GM18526 (cell line): ENCODE data around the gene RNASEH1.

Experiments used
- POLR2A ChIP-seq: IDR thresholded peaks from 3 replicates; pipeline ENCODE4 v1.6.1; 2011; ENCODE audit not compliant: insufficient read length; ENCODE audit errors: extremely low read depth

RNASEH1 gene

DNA sequence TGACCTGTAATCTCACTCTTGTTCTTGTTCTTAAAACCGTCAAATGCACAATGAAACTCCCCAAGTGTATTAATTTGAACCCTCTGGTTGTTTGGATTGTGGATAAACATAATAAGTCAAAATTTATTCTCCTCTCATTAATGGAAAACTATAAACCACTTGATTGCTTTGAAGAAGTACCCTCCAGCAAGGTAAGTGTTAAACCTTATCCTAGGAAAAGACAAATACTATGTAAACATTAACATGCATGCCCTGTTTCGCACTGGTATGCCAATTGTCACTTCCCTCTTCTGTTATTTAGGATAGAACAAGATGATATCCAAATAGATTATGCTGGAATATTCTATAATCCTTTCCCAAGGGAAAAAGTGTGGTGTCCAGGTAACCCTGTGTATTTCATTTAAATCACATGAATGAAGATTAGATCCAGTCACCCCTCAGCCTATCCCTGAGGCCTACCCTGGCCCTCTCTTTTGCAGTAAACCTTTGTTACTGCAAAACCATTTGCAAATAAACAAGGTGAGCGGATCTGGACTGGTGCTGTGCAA, 40.1 kb downstream of the RNASEH1 start:
- TF ChIP-seq POLR2A: no peak

DNA sequence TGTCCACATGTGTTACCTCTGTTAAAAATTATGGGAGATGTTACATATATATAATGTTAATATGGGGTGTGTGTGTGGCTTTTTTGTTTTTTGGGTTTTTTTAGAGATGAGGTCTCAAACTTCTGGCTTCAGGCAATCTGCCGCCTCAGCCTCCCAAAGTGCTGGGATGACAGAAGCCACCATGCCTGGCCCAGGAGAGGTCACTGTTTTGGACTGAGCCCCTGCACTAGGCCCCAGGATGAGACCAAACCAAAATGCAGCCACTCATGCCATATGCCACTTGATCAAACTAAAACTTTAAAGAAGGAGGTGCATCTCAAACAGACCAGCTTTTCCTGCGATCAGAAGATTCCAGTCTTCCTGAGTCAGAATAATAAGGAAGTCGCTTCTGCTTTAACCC, 41.3 kb downstream of the RNASEH1 start:
- TF ChIP-seq POLR2A: no peak

DNA sequence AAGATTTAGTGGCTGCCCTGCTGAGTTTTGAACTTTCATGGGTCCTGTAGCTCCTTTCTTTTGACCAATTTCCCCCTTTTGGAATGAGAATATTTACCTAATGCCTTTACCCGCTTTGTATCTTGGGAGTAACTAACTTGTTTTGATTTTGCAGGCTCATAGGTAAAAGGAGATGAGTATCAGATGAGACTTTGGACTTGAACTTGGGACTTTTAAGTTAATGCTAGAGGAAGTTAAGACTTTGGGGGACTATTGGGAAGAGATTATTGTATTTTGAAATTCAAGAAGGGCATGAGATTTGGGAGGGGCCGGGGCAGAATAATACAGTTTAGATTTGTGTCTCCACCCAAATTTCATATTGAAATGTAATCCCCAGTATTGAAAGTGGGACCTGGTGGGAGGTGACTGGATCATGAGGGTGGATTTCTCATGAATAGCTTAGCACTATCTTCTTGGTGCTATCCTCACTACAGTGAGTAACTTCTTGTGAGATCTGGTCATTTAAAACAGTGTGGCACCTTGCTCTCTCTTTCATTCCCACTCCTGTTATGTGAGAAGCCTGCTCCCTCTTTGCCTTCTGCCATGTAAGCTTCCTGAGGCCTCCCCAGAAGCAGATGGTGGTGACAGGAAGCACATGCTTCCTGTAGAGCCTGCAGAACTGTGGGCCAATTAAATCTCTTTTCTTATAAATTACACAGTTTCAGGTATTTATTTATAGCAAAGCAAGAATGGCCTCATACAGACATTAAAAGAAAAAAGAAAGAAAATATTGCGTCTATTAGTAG, 44.9 kb downstream of the RNASEH1 start:
- no peak for TF ChIP-seq POLR2A

DNA sequence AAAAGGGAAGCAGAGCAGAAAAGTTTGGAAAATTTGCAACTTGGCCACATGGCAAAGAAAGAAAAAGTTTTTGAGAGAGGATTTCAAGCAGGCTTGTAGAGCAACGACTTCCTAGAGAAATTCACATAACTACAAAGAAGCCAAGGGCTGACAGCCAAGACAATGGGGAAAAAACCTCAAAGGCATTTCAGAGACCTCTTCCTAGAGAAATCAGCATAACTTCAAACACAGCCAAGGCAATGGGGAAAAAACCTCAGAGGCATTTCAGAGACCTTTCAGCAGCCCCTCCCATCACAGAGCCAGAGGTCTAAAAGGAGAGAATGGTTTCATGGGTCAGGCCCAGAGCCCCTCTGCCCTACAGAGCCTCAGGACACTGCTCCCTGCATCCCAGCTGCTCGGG, 46.0 kb downstream of the RNASEH1 start:
- TF ChIP-seq POLR2A: no peak

DNA sequence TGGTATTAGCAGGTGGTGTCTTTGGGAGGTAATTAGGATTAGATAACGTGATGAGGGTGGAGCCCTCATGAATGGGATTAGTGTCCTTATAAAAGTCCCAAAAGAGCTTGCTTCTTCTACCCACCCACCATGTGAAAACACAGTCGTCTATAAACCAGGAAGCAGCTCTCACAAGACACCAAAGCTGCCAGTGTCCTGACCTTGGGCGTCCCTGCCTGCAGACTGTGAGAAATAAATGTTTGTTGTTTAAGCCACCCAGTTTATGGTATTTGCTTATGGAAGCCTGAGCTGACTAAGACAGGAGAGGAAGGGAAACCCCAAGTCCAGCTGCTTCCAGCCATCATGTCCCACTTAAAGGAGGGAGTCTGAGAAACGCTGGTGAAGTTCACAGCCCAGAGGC, 52.4 kb downstream of the RNASEH1 start:
- no peak for TF ChIP-seq POLR2A

DNA sequence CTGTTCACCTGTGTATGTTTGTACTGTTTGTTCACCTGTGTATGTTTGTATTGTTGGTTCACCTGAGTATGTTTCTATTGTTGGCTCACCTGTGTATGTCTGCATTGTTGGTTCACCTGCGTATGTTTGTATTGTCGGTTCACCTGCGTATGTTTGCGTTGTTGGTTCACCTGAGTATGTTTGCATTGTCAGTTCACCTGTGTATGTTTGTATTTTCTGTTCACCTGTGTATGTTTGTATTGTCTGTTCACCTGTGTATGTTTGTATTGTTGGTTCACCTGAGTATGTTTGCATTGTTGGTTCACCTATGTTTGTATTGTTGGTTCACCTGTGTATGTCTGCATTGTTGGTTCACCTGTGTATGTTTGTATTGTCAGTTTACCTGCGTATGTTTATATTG, 53.4 kb downstream of the RNASEH1 start:
- TF ChIP-seq POLR2A: no peak

DNA sequence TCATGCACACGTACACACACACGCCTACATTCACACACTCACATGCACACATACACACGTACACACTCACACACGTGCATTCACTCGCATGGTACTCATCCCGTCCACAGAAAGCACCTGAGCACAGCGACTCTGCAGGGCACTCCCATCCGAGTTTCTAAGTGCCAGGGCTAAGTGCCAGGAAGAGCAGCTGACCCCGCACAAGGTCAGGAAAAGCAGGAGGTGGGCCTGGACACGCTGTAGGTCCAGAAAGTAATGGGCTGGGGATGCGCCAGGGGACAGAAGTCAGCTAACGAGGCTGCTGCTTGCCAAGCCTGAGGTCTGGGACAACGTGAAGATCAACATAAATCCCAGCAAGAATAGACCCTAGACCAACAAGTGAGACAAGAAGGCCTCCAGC, 54.6 kb downstream of the RNASEH1 start:
- no peak for TF ChIP-seq POLR2A

DNA sequence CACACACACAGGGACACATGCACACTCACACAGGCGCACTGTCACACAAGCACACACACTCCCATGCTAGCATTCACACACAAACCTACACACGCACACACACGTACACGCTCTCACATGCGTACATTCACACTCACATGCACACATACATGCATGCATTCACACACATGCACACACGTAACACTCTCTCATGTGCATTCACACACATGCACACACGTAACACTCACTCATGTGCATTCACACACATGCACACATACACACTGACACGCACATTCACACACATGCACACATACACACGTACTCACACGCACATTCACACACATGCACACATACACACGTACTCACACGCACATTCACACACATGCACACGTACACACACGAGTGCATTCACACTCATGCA, 55.1 kb downstream of the RNASEH1 start:
- TF ChIP-seq POLR2A: no peak

DNA sequence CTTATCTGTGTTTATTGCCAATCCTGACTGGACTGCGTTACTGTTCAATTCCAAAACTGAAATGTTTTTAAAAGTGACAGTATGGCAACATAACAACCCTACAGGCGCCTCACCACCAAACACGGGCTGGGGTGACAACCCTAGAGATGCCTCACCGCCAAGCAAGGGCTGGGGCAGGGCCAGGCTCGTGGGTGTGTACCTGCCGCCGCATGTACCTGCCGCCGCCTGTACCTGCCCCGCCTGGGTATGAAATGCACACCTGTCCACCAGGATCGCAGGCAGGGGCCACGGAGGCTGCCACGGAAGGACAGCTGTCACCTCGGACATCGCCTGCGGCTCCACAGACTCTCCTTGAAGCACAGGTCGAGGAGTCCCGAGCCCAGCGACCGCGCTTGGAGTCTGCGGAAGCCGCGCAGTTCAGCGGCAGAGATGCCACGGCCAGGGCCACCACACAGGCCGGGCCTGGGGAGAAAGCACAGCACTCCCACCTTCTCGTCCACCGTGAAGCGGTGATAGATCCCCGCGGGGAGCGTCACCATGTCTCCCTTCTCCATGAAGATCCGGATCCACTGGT, 57.7 kb downstream of the RNASEH1 start:
- TF ChIP-seq POLR2A: no peak

DNA sequence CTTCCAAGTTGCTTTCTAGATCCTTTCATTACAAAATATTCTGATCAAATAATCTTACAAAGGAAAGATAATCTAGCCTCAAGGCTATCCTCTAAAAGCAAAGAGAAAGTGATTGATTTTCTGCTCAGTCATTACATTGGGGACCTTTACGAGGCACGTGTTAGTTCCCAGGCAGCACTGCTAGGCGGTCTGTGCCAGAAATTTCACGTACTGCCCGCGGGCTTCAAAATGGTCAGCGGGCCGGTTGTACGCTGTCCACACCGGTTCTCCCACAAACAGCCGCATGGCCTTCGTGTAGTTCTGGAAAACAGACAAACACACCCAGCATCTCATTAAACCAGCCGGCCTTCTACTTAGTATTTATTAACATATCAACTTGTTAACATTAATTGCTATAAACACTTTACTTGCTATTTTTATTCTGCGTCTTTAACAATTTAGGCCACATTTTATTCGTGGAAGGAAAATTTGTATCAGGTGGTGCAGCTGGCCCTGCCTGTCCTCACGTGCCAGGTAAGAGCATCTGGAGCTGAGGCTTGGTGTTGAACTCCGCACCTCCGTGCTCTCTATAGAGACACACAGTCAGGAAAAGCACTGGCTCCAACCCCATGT, 59.2 kb downstream of the RNASEH1 start:
- no peak for TF ChIP-seq POLR2A
